ENCODE data around the gene ZKSCAN1. TPM values are rescaled to one million over a fixed set of nuclear protein-coding genes. Genes with fewer than 3 reads are reported as not detected.

ZKSCAN1 gene
- total RNA-seq, 2 donors from 2014 or later: 75.8 to 86.5 TPM

DNA sequence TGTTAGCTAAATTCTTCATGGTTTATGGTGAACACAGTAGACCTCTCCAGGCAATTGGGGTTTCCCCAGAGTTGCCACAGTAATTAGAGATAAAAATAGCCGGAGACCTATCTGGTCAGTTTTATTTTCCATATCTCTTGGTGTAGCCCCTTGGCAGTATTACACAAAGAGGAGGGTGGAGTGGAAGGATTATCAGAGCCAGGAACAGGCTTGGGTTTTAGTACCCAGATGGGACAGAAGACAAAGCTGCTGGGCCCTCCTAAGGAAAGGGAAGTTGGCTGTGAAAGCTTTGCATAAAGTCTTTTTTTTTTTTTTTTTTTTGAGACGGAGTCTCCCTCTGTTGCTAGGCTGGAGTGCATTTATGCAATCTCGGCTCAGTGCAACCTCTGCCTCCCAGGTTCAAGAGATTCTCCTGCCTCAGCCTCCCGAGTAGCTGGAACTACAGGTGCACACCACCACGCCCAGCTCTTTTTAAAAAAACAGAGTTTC lies 43.9 kb downstream of the ZKSCAN1 start:
- 94% methylated on average over 5 of the region's 5 CpGs for WGBS
- TF ChIP-seq CTCF (IDR thresholded peaks at IDR 0.05): no peak
- TF ChIP-seq POLR2A (IDR thresholded peaks at IDR 0.05): no peak
- no peak for TF ChIP-seq POLR2AphosphoS5 (IDR thresholded peaks at IDR 0.05)
- Histone ChIP-seq H3K27ac (no peak overlapping the region), H3K4me3 (no peak overlapping the region), H3K27me3 (replicated peaks; ENCODE audit: insufficient read depth) (no peaks in the 10 kb centered on the region), H3K4me1 (replicated peaks) (no peaks in the 10 kb centered on the region), H3K9me3 (no peaks in the 10 kb centered on the region), H3K36me3 (peaks cover 4 to 6% of the 10 kb centered on the region in 2 donors)
- intact Hi-C loops (cut with DNase I): no loop called here
- DNase-seq (ENCODE audit: low spot score): no peak

DNA sequence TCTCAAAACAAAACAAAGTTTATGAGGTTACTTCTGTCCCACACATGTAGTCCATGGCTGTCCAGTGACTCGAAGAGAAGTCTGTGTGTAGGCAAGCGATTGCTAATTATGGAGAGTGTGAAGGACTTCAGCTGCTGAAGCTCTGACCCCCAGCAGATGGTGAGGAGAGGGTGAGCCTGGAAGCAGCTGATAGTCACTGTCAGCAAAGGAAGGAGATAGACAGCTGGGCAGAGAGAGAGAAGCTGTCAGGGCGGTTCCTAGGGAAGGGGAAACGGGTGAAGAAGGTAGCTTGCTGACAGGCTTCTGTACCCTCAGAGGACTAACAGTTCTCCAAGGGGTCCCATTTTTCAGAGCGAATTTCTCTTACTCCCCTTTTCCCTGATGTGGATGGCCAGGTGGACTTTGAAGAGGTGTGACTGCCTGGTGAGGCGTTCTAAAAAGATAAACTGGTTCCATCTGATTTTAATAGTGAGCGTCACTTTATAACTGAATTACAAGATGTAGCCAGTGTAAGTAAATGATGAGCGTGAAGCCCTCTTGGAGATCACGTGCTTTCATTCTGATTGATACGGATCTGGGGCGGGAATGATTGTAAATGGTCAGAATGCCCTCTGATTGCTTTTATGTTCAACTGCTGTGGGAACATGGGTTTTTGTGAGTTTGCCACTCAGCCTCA lies 46.3 kb downstream of the ZKSCAN1 start:
- Histone ChIP-seq H3K27me3 (replicated peaks; ENCODE audit: insufficient read depth) (no peaks in the 10 kb centered on the region), H3K36me3 (peaks cover 4 to 6% of the 10 kb centered on the region in 2 donors), H3K27ac (no peak overlapping the region), H3K9me3 (no peaks in the 10 kb centered on the region), H3K4me3 (no peak overlapping the region), H3K4me1 (replicated peaks) (no peaks in the 10 kb centered on the region)
- intact Hi-C loops (cut with DNase I): no loop called here
- DNase-seq (ENCODE audit: low spot score): no peak
- 94% methylated on average over 11 of the region's 11 CpGs for WGBS
- TF ChIP-seq POLR2A (IDR thresholded peaks at IDR 0.05) (no peak), CTCF (IDR thresholded peaks at IDR 0.05) (no peak), POLR2AphosphoS5 (IDR thresholded peaks at IDR 0.05) (no peak)

- TF ChIP-seq POLR2A (IDR thresholded peaks at IDR 0.05) (no peak), POLR2AphosphoS5 (IDR thresholded peaks at IDR 0.05) (no peak), CTCF (IDR thresholded peaks at IDR 0.05) (no peak)
- intact Hi-C loops (cut with DNase I): no loop called here
- no peak overlapping the region for H3K4me3 ChIP-seq
- peaks cover 0 to 6% of the 10 kb centered on the region in 2 donors for H3K36me3 ChIP-seq
- no peaks in the 10 kb centered on the region for H3K4me1 ChIP-seq (replicated peaks)
- H3K9me3 ChIP-seq: no peaks in the 10 kb centered on the region
- no peak for DNase-seq (ENCODE audit: low spot score)
- 93% methylated on average over 4 of the region's 4 CpGs for WGBS
- H3K27me3 ChIP-seq (replicated peaks; ENCODE audit: insufficient read depth): no peaks in the 10 kb centered on the region
- no peak overlapping the region for H3K27ac ChIP-seq
These were observed 48.0 kb downstream of the ZKSCAN1 start for GRCh38 chr7:100063376-100063775.

GRCh38 chr7:100064162-100064561 lies 48.8 kb downstream of the ZKSCAN1 start:
- TF ChIP-seq POLR2A (IDR thresholded peaks at IDR 0.05): no peak
- no peak for TF ChIP-seq CTCF (IDR thresholded peaks at IDR 0.05)
- no peak for TF ChIP-seq POLR2AphosphoS5 (IDR thresholded peaks at IDR 0.05)
- peaks cover 0 to 6% of the 10 kb centered on the region in 2 donors for H3K36me3 ChIP-seq
- H3K27ac ChIP-seq: no peak overlapping the region
- H3K4me1 ChIP-seq (replicated peaks): no peaks in the 10 kb centered on the region
- no peaks in the 10 kb centered on the region for H3K9me3 ChIP-seq
- no peaks in the 10 kb centered on the region for H3K27me3 ChIP-seq (replicated peaks; ENCODE audit: insufficient read depth)
- intact Hi-C loops (cut with DNase I): no loop called here
- no peak overlapping the region for H3K4me3 ChIP-seq
- WGBS: 93% methylated on average over 9 of the region's 9 CpGs
- DNase-seq (ENCODE audit: low spot score): no peak

Measured in prostate gland (tissue), 2 donors.